Testis (tissue), 3 donors: ENCODE data around the gene ZNF835. TPM values are rescaled to one million over a fixed set of nuclear protein-coding genes. Genes with fewer than 3 reads are reported as not detected.

Experiments used
- polyA plus RNA-seq: library from polyadenylated mRNA; stranded (reverse); fragments of 350-450 nt; fragmentation: Illumina TruSeq; extraction: RNeasy Lipid Tissue Mini Kit (QIAGEN cat#74804); gene quantifications from one replicate; pipeline ENCODE4 v1.2.3, GENCODE V29; 2014; ENCODE audit warnings: low read depth, low replicate concordance; ENCODE audit not compliant: insufficient read depth
- total RNA-seq, 2 donors: library from RNA; depleted of rRNA; stranded (reverse); fragments of >200 nt; gene quantifications; one replicate each; pipeline ENCODE4 v1.2.3, GENCODE V29; 2016

ZNF835 gene
- total and polyA plus RNA-seq, 3 donors from 2014 or later: 1.1 to 4.9 (median 2.9) TPM

Other genes with a start within 250 kb of the ZNF835 start
- 10 to 100 TPM; 12.1 to 16.5 TPM for gene ZNF667, start 194.4 kb downstream of the ZNF835 start, total RNA-seq
- gene ZNF667, start 194.4 kb downstream of the ZNF835 start, polyA plus RNA-seq: 7.6 TPM
- gene ZNF471, start 163.9 kb downstream of the ZNF835 start, total RNA-seq: 10 to 100 TPM; 13.1 to 22.8 TPM
- 7.0 TPM for gene ZNF471, start 163.9 kb downstream of the ZNF835 start, polyA plus RNA-seq
- gene ZFP28, start 132.8 kb downstream of the ZNF835 start, total RNA-seq: 10 to 100 TPM; 18.3 to 28.0 TPM
- gene ZFP28, start 132.8 kb downstream of the ZNF835 start, polyA plus RNA-seq: 12.2 TPM
- gene ZNF470, start 104.3 kb downstream of the ZNF835 start, total RNA-seq: 10 to 100 TPM in 1 of 2 donors, 1 to 10 TPM in 1; 8.3 to 11.0 TPM
- gene ZNF470, start 104.3 kb downstream of the ZNF835 start, polyA plus RNA-seq: 4.5 TPM
- 10 to 100 TPM; 18.3 to 19.6 TPM for gene ZNF71, start 76.5 kb downstream of the ZNF835 start, total RNA-seq
- gene ZNF71, start 76.5 kb downstream of the ZNF835 start, polyA plus RNA-seq: 7.2 TPM
- under 1 TPM; 0.25 to 0.79 TPM for gene SMIM17, start 28.6 kb downstream of the ZNF835 start, total RNA-seq
- gene SMIM17, start 28.6 kb downstream of the ZNF835 start, polyA plus RNA-seq: 1.3 TPM
- gene PEG3, start 169.0 kb upstream of the ZNF835 start, total RNA-seq: 100 to 1,000 TPM; 155 to 160 TPM
- 65.9 TPM for gene PEG3, start 169.0 kb upstream of the ZNF835 start, polyA plus RNA-seq
- gene ZIM2, start 169.0 kb upstream of the ZNF835 start, total RNA-seq: 10 to 100 TPM; 12.9 to 18.3 TPM
- 9.7 TPM for gene ZIM2, start 169.0 kb upstream of the ZNF835 start, polyA plus RNA-seq